HCT116 (cell line): ENCODE results near the gene AQP4. TPM values are rescaled to one million over a fixed set of nuclear protein-coding genes. Genes with fewer than 3 reads are reported as not detected.

Experiments used
- ATAC-seq: fragments of 200-7000 bp; cut with Tn5 transposase; 2 replicates; pipeline ENCODE4 v1.9.1; 2020; ENCODE audit warnings: mild to moderate bottlenecking, moderate library complexity
- BruUV-seq: library from RNA; stranded (reverse); fragments of 400-500 nt; replicated peaks from 2 replicates; lab custom pipeline; 2021; lab: Mats Ljungman, UMichigan
- CTCF ChIA-PET: fragments of 300-600 bp; sonication (Branson Sonifier 250); formaldehyde crosslinking; loops from one replicate; lab custom pipeline; 2021; ENCODE audit warnings: antibody characterized with exemption; lab: Charles Lee
- POLR2A ChIA-PET: fragments of 300-600, 350-600 bp; sonication (Branson Sonifier 250); formaldehyde crosslinking; loops from one replicate; lab custom pipeline; 2021; ENCODE audit warnings: antibody characterized with exemption; lab: Charles Lee
- RAD21 ChIA-PET, 2 experiments: fragments of 300-600 bp; sonication (Branson Sonifier 250); formaldehyde crosslinking; loops; one replicate each; lab custom pipeline; 2023; ENCODE audit warnings: low total read pairs in 2 of 2; ENCODE audit not compliant: uncharacterized antibody in 2 of 2, unreplicated experiment in 2 of 2, low non-redundant PET in 1 of 2; lab: Charles Lee
- DNase-seq: peaks from one replicate; pipeline ENCODE4 v3.0.0-alpha.2; 2010; ENCODE audit warnings: low read depth, low spot score
- H2AFZ ChIP-seq: fragments of 200-600 bp; shearing (Covaris generic), sonication (generic); 2 replicates; pipeline ENCODE4 v1.6.1; 2017; ENCODE audit warnings: low read depth, mixed run types, mixed read lengths, antibody characterized with exemption, low read length; ENCODE audit not compliant: poor library complexity, severe bottlenecking
- H3K27ac ChIP-seq: 2 replicates; pipeline ENCODE4 v1.5.1; 2012; ENCODE audit warnings: low read depth, low read length
- H3K27me3 ChIP-seq: fragments of 200-600 bp; sonication (generic); 2 replicates; pipeline ENCODE4 v1.6.1; 2016; ENCODE audit warnings: mixed run types, low read length, mixed read lengths; ENCODE audit not compliant: insufficient read depth
- H3K36me3 ChIP-seq, 2 experiments: fragments of 200-500 bp in 1 of 2; fragments of 200-600 bp in 1 of 2; sonication (Bioruptor generic) in 1 of 2; sonication (generic) in 1 of 2; 2 replicates each; pipeline versions ENCODE4 v1.5.1 to v1.6.1; 2014 to 2016; ENCODE audit warnings: low read length in 2 of 2, inconsistent platforms in 1 of 2, mixed read lengths in 1 of 2, mixed run types in 1 of 2; ENCODE audit not compliant: insufficient read depth in 2 of 2, control insufficient read depth in 1 of 2
- H3K4me1 ChIP-seq, 2 experiments: fragments of 200-600 bp in 1 of 2; sonication (generic) in 1 of 2; 2 replicates each; pipeline versions ENCODE4 v1.5.1 to v1.6.1; 2012 to 2017; ENCODE audit warnings: low read length in 2 of 2, inconsistent platforms in 1 of 2, mild to moderate bottlenecking in 1 of 2, mixed read lengths in 1 of 2, mixed run types in 1 of 2, moderate library complexity in 1 of 2; ENCODE audit not compliant: insufficient read depth in 2 of 2, control insufficient read depth in 1 of 2
- H3K4me2 ChIP-seq: fragments of 200-600 bp; sonication (generic); 2 replicates; pipeline ENCODE4 v1.6.1; 2017; ENCODE audit warnings: mixed run types, low read length, mixed read lengths
- H3K4me3 ChIP-seq, 2 experiments: fragments of 200-600 bp in 1 of 2; sonication (generic) in 1 of 2; replicated peaks in 1 of 2; 2 replicates each; pipeline ENCODE4 v1.5.1; 2011 to 2016; ENCODE audit warnings: low read length in 2 of 2, control low read depth in 1 of 2, low read depth in 1 of 2, mild to moderate bottlenecking in 1 of 2, mixed read lengths in 1 of 2, mixed run types in 1 of 2
- H3K79me2 ChIP-seq: fragments of 200-600 bp; sonication (generic); 2 replicates; pipeline ENCODE4 v1.6.1; 2017; ENCODE audit warnings: mild to moderate bottlenecking, mixed run types, low read length, moderate library complexity, mixed read lengths; ENCODE audit not compliant: insufficient read depth
- H3K9ac ChIP-seq: fragments of 200-600 bp; sonication (generic); 2 replicates; pipeline ENCODE4 v1.6.1; 2016; ENCODE audit warnings: low read length, mixed read lengths
- H3K9me2 ChIP-seq: fragments of 200-600 bp; sonication (generic), shearing (Covaris generic); 2 replicates; pipeline ENCODE4 v1.6.1; 2017; ENCODE audit warnings: mixed run types, mild to moderate bottlenecking, moderate library complexity; ENCODE audit not compliant: insufficient read depth
- H3K9me3 ChIP-seq, 2 experiments: fragments of 200-500 bp in 1 of 2; fragments of 200-600 bp in 1 of 2; sonication (Bioruptor generic) in 1 of 2; sonication (generic) in 1 of 2; 2 replicates each; pipeline ENCODE4 v1.6.1; 2014 to 2017; ENCODE audit warnings: low read length in 2 of 2, mixed read lengths in 2 of 2, inconsistent platforms in 1 of 2, low read depth in 1 of 2, mild to moderate bottlenecking in 1 of 2, mixed run types in 1 of 2, moderate library complexity in 1 of 2; ENCODE audit not compliant: control insufficient read depth in 1 of 2, insufficient read depth in 1 of 2
- H4K20me1 ChIP-seq: fragments of 200-600 bp; sonication (generic), shearing (Covaris generic); 2 replicates; pipeline ENCODE4 v1.6.1; 2017; ENCODE audit warnings: mixed run types, mild to moderate bottlenecking, moderate library complexity; ENCODE audit not compliant: insufficient read depth
- CEBPB ChIP-seq: IDR thresholded peaks from 2 replicates; pipeline ENCODE4 v1.6.1; 2012; ENCODE audit warnings: low read depth
- CTCF ChIP-seq, 3 experiments: fragments of 200-600 bp in 1 of 3; sonication (generic) in 1 of 3; IDR thresholded peaks in 2 of 3; conservative IDR thresholded peaks in 1 of 3; 2 replicates each; pipeline ENCODE4 v1.5.1; 2012 to 2017; ENCODE audit warnings: low read depth in 2 of 3, low read length in 2 of 3, antibody characterized with exemption in 1 of 3, borderline replicate concordance in 1 of 3, control low read depth in 1 of 3, mild to moderate bottlenecking in 1 of 3, mixed read lengths in 1 of 3, mixed run types in 1 of 3, moderate library complexity in 1 of 3; ENCODE audit not compliant: insufficient read depth in 1 of 3
- EZH2 ChIP-seq: fragments of 200-600 bp; sonication (generic); IDR thresholded peaks from 2 replicates; pipeline ENCODE4 v1.6.1; 2017; ENCODE audit warnings: antibody characterized with exemption, mixed run types
- MAX ChIP-seq: IDR thresholded peaks from 2 replicates; pipeline ENCODE4 v1.6.1; 2012
- POLR2A ChIP-seq: IDR thresholded peaks from 2 replicates; pipeline ENCODE4 v1.7.0; 2011; ENCODE audit warnings: borderline replicate concordance; ENCODE audit not compliant: insufficient read depth, insufficient read length; ENCODE audit errors: extremely low read depth
- POLR2AphosphoS5 ChIP-seq: IDR thresholded peaks from 2 replicates; pipeline ENCODE4 v1.6.1; 2011; ENCODE audit warnings: mild to moderate bottlenecking, low read depth, low read length, moderate library complexity
- RAD21 ChIP-seq: IDR thresholded peaks from 2 replicates; pipeline ENCODE4 v1.6.1; 2012; ENCODE audit warnings: low read depth, mild to moderate bottlenecking
- SP1 ChIP-seq: IDR thresholded peaks from 2 replicates; pipeline ENCODE4 v1.6.1; 2012; ENCODE audit warnings: low read depth
- intact Hi-C: fragments of 100-400 bp; cut with micrococcal nuclease; formaldehyde crosslinking; loops from 2 replicates; pipeline ENCODE4 v1.10.0; 2022
- total RNA-seq: library from RNA; stranded (reverse); gene quantifications from one replicate; pipeline ENCODE4 v1.2.1, GENCODE V29; 2021; ENCODE audit not compliant: unreplicated experiment

The AQP4 gene
- total RNA-seq, 1 experiment from 2014 or later = 0.07 TPM

GRCh38 chr18:26804519-26804918, 61.0 kb downstream of the AQP4 start:
- Histone ChIP-seq H3K4me2 (no peak overlapping the region), H3K27ac (no peak overlapping the region), H3K79me2 (no peaks in the 10 kb centered on the region), H3K9me3 (no peaks in the 10 kb centered on the region), H3K27me3 (no peaks in the 10 kb centered on the region), H3K9ac (no peak overlapping the region), H2AFZ (no peak overlapping the region), H3K9me2 (no peaks in the 10 kb centered on the region), H3K36me3 (no peaks in the 10 kb centered on the region), H3K4me1 (no peaks in the 10 kb centered on the region)
- DNase-seq (no peak), ATAC-seq (peak; percentile 58; the same call in 1 of the 2 replicates)
- intact Hi-C loops = loop anchor here (2.0 to 10.0 kb wide), 2 partner anchors 200 to 420 kb away; no protein-coding TSS in a partner anchor
- BruUV-seq = no TSS peak
- TF ChIP-seq RAD21 (peak; percentile 42; the same call in 1 of the 2 replicates), POLR2AphosphoS5 (no peak), CEBPB (no peak), SP1 (no peak), EZH2 (no peak), MAX (no peak), CTCF (IDR thresholded peaks at IDR 0.05 in 2 of 3, conservative IDR thresholded peaks at IDR 0.05 in 1 of 3; ENCODE audit: borderline replicate concordance in 1 of 3, insufficient read depth in 1 of 3, low read depth in 2 of 3, low read length in 2 of 3) (peak; percentile 18 to 52 (median 38); a peak in 4 of 6 replicates), POLR2A (no peak)
- TF ChIP-seq, all 23 proteins: peak for 2
- ChIA-PET POLR2A (no interaction called here), RAD21 (interaction anchor here (1.0 to 1.4 kb wide), 2 partner anchors 201 to 420 kb away, joined by 3 read pairs; no protein-coding TSS in a partner anchor), CTCF (interaction anchor here (0.8 to 2.5 kb wide), 9 partner anchors 8 to 498 kb away, joined by 3 to 9 read pairs (median 3); no protein-coding TSS in a partner anchor)
- no peaks in the 10 kb centered on the region for H4K20me1 ChIP-seq
- no peak overlapping the region for H3K4me3 ChIP-seq
